Esophagus squamous epithelium (tissue), 5 donors: Measurements from ENCODE around the gene TREM2. TPM values are rescaled to one million over a fixed set of nuclear protein-coding genes. Genes with fewer than 3 reads are reported as not detected.

Experiments
- DNase-seq: peaks from one replicate; lab custom pipeline; 2025; lab: John Stamatoyannopoulos, UW
- H3K27ac ChIP-seq, 4 donors: fragments of 200-600 bp; sonication (generic); one replicate each; pipeline ENCODE4 v1.5.1; 2016 to 2019; ENCODE audit warnings: mild to moderate bottlenecking in 1 of 4
- H3K27me3 ChIP-seq, 4 donors: fragments of 200-600 bp; sonication (generic); 1 replicate in 3 of 4; 2 replicates in 1 of 4; pipeline versions ENCODE4 v1.5.1 to v1.6.0; 2017 to 2021; ENCODE audit warnings: antibody characterized with exemption in 1 of 4
- H3K36me3 ChIP-seq, 3 donors: fragments of 200-600 bp; sonication (generic); one replicate each; pipeline ENCODE4 v1.5.1; 2016 to 2019
- H3K4me1 ChIP-seq, 3 donors: fragments of 200-600 bp; sonication (generic); one replicate each; pipeline ENCODE4 v1.5.1; 2017 to 2019
- H3K4me3 ChIP-seq, 4 donors: fragments of 200-600 bp; sonication (generic); 1 replicate in 3 of 4; 2 replicates in 1 of 4; pipeline ENCODE4 v1.5.1; 2016 to 2019; ENCODE audit warnings: mild to moderate bottlenecking in 2 of 4, moderate library complexity in 1 of 4
- H3K9me3 ChIP-seq, 3 donors: fragments of 200-600 bp; sonication (generic); one replicate each; pipeline ENCODE4 v1.5.1; 2016 to 2019
- CTCF ChIP-seq, 6 experiments: fragments of 450-650 bp in 4 of 6; fragments of 200-600 bp in 2 of 6; sonication (generic) in 2 of 6; IDR thresholded peaks; one replicate each; pipeline ENCODE4 v1.5.1; 2016 to 2019; ENCODE audit warnings: antibody characterized with exemption in 6 of 6, mild to moderate bottlenecking in 4 of 6, moderate library complexity in 4 of 6
- POLR2A ChIP-seq, 4 donors: fragments of 450-650 bp; IDR thresholded peaks; one replicate each; pipeline ENCODE4 v1.6.1; 2017; ENCODE audit warnings: antibody characterized with exemption in 4 of 4, mild to moderate bottlenecking in 4 of 4, moderate library complexity in 3 of 4
- WGBS, 2 donors: methylation state at CpG; one replicate each; pipeline ENCODE4 v1.1.5; 2018; 5-methylcytosine and 5-hydroxymethylcytosine counted together
- intact Hi-C: fragments of 100-400 bp; cut with DNase I; formaldehyde crosslinking; loops from one replicate; pipeline ENCODE4 v1.15.0; 2022
- total RNA-seq, 4 donors: library from RNA; depleted of rRNA; stranded (reverse); fragments of >200 nt; gene quantifications; one replicate each; pipeline ENCODE4 v1.1.0, GENCODE V29; 2016
- donor health status: DM: yes; HTN: yes; CAD: no.

The TREM2 gene
- total RNA-seq, 4 donors from 2014 or later, result 0.70 to 7.3 (median 0.95) TPM; not detected in 1

GRCh38 chr6:41197234-41197633 lies 34.3 kb upstream of the TREM2 start:
- no peak for TF ChIP-seq POLR2A (IDR thresholded peaks at IDR 0.05)
- no peak for TF ChIP-seq CTCF (IDR thresholded peaks at IDR 0.05)
- Histone ChIP-seq H3K27me3 (peaks cover 0 to 34% (median 0%) of the 10 kb centered on the region in 4 donors), H3K9me3 (no peaks in the 10 kb centered on the region), H3K27ac (no peak overlapping the region), H3K36me3 (no peaks in the 10 kb centered on the region), H3K4me3 (no peak overlapping the region), H3K4me1 (peaks cover 0 to 16% (median 3%) of the 10 kb centered on the region in 3 donors)
- intact Hi-C loops, result no loop called here
- WGBS, 2 donors, result 82 to 88% methylated on average over 3 of the region's 3 CpGs
- DNase-seq, result no peak

- Histone ChIP-seq H3K9me3 (peaks cover 0 to 13% (median 6%) of the 10 kb centered on the region in 3 donors), H3K27me3 (peaks cover 0 to 46% (median 0%) of the 10 kb centered on the region in 4 donors), H3K4me3 (no peak overlapping the region), H3K36me3 (no peaks in the 10 kb centered on the region), H3K27ac (no peak overlapping the region), H3K4me1 (no peaks in the 10 kb centered on the region)
- WGBS, 2 donors, result 90 to 93% methylated on average over 2 to 3 of the region's 3 CpGs
- no peak for TF ChIP-seq POLR2A (IDR thresholded peaks at IDR 0.05)
- no peak for TF ChIP-seq CTCF (IDR thresholded peaks at IDR 0.05)
- intact Hi-C loops, result no loop called here
- DNase-seq, result no peak
Measured at GRCh38 chr6:41194386-41194785, 31.5 kb upstream of the TREM2 start.

GRCh38 chr6:41193884-41194283 lies 31.0 kb upstream of the TREM2 start:
- Histone ChIP-seq H3K27ac (no peak overlapping the region), H3K27me3 (peaks cover 0 to 46% (median 0%) of the 10 kb centered on the region in 4 donors), H3K36me3 (no peaks in the 10 kb centered on the region), H3K9me3 (peaks cover 0 to 13% (median 6%) of the 10 kb centered on the region in 3 donors), H3K4me3 (no peak overlapping the region), H3K4me1 (no peaks in the 10 kb centered on the region)
- DNase-seq, result no peak
- WGBS, 2 donors, result 41 to 42% methylated on average over 5 of the region's 5 CpGs
- intact Hi-C loops, result no loop called here
- TF ChIP-seq POLR2A (IDR thresholded peaks at IDR 0.05), result no peak
- TF ChIP-seq CTCF (IDR thresholded peaks at IDR 0.05), result no peak

- TF ChIP-seq CTCF (IDR thresholded peaks at IDR 0.05) (no peak), POLR2A (IDR thresholded peaks at IDR 0.05) (no peak)
- WGBS, 2 donors, result 73 to 75% methylated on average over 5 of the region's 5 CpGs
- Histone ChIP-seq H3K4me1 (no peaks in the 10 kb centered on the region), H3K27me3 (peaks cover 0 to 46% (median 0%) of the 10 kb centered on the region in 4 donors), H3K4me3 (no peak overlapping the region), H3K27ac (no peak overlapping the region), H3K9me3 (peaks cover 0 to 13% (median 6%) of the 10 kb centered on the region in 3 donors), H3K36me3 (no peaks in the 10 kb centered on the region)
- DNase-seq, result no peak
- intact Hi-C loops, result no loop called here
Measured at GRCh38 chr6:41193171-41193734, 30.3 kb upstream of the TREM2 start.

GRCh38 chr6:41191569-41191968 lies 28.7 kb upstream of the TREM2 start:
- Histone ChIP-seq H3K27me3 (peaks cover 0 to 45% (median 0%) of the 10 kb centered on the region in 4 donors), H3K36me3 (no peaks in the 10 kb centered on the region), H3K9me3 (peaks cover 0 to 13% (median 6%) of the 10 kb centered on the region in 3 donors), H3K4me1 (no peaks in the 10 kb centered on the region), H3K27ac (no peak overlapping the region), H3K4me3 (no peak overlapping the region)
- 27% methylated on average over 3 of the region's 6 CpGs; no CpG with 5 or more reads in 1 of the 2 donors for WGBS, 2 donors
- intact Hi-C loops, result no loop called here
- TF ChIP-seq POLR2A (IDR thresholded peaks at IDR 0.05) (no peak), CTCF (IDR thresholded peaks at IDR 0.05) (peak in 1 of 6 experiments; percentile 6)
- no peak for DNase-seq
